ENCODE measurements around the gene DNAH9.
"Not testable (repeated sequence)": the region's sequence is repeated elsewhere in the genome, so short reads cannot be mapped to it uniquely, and the experiment has no call there.

Gene DNAH9

DNA sequence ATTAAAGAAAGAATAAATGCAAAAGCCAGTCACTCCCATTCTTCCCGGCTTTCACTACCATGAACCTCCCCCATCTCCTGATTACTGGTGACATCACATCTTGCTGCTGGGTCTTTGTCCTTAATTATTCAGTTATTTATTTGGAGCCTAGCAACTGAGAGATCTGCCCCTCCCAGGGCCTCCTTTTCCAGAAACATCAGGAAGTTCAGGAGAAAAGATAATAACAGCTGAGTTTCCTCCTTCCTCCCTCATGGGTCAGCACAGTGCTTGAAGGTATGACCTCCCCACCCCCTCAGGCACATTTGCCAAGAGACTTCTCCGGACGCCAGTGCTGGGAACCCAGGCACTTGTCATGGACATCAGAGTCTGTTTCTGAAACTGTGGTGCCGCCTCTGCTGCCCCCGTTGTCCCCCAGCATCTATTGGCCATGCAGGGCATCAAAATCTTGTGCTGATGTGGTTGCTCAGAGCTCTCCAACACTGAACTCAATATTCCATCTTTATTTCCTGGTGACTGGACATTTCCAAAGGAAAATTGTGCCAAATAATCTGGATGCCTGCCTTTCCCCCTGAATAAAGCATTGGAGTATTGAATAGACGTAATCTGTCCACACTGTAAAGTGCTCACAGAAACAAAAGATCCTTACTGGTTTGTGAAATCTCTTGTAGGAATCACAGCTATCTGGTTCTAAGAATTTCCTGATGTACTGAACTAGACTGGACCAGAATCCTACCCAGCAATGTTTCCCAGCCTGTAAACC lies 327.2 kb downstream of the DNAH9 start:
- Mint-ChIP-seq H3K4me3 (no peak overlapping the region), H3K9me3 (no peaks in the 10 kb centered on the region)

DNA sequence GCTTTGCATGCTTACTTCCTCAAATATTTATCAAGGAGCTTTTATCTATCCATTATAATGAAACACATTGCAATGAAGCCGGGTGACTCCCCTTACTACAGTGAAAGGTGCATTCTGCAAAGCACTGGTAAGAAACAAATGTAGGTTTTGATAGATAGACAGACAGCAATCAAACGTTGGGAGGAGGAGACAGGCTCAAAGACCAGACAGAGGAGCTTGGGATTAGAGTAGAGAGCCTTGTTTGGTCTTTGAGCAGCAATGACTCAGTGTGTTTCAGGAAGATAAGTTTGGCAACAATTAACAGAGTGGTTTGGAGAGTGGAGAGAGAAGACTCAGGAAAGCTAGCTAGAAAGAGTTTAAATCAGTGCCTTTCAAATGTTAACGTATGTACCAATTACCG lies 330.2 kb downstream of the DNAH9 start:
- Mint-ChIP-seq H3K4me3 (no peak overlapping the region), H3K27me3 (peaks cover 11% of the 10 kb centered on the region), H3K9me3 (no peaks in the 10 kb centered on the region), H3K27ac (no peak overlapping the region), H3K36me3 (ENCODE audit: low read depth) (no peaks in the 10 kb centered on the region), H3K4me1 (ENCODE audit: low read depth) (no peaks in the 10 kb centered on the region)
- DNase-seq = no peak

More for the DNA sequence above, 327.2 kb downstream of the DNAH9 start:
- H3K27me3 Mint-ChIP-seq = peaks cover 11% of the 10 kb centered on the region
- no peaks in the 10 kb centered on the region for H3K4me1 Mint-ChIP-seq (ENCODE audit: low read depth)
- DNase-seq = no peak
- no peaks in the 10 kb centered on the region for H3K36me3 Mint-ChIP-seq (ENCODE audit: low read depth)
- no peak overlapping the region for H3K27ac Mint-ChIP-seq

DNA sequence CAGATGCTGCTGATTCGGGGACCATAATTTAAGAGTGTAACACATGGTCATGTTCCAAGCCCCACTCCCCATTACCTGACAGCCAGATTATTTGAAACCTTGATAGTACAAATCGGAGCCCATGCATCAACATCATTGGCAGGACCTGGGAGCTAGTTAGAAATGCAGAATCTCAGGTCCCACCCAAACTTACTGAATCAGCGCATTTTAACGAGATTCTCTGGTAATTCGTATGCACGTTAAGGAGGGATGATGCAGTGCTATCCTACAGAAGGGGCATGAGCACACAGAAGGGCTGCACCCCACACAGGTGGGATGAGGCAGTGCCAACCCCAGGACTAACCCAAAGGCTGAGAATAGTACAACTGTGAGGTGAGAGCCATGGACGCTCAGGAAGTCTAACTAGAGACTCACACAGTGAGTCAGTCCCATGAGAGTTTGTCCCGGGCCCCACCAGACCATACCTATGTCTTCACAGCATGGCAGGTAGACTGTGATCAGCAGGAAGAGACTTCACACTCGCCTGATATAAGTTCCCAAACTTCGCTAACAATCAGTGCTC lies 334.1 kb downstream of the DNAH9 start:
- no peaks in the 10 kb centered on the region for H3K36me3 Mint-ChIP-seq (ENCODE audit: low read depth)
- no peak for DNase-seq
- H3K9me3 Mint-ChIP-seq = no peaks in the 10 kb centered on the region
- H3K27me3 Mint-ChIP-seq = peaks cover 2% of the 10 kb centered on the region
- no peaks in the 10 kb centered on the region for H3K4me1 Mint-ChIP-seq (ENCODE audit: low read depth)
- no peak overlapping the region for H3K27ac Mint-ChIP-seq
- no peak overlapping the region for H3K4me3 Mint-ChIP-seq

DNA sequence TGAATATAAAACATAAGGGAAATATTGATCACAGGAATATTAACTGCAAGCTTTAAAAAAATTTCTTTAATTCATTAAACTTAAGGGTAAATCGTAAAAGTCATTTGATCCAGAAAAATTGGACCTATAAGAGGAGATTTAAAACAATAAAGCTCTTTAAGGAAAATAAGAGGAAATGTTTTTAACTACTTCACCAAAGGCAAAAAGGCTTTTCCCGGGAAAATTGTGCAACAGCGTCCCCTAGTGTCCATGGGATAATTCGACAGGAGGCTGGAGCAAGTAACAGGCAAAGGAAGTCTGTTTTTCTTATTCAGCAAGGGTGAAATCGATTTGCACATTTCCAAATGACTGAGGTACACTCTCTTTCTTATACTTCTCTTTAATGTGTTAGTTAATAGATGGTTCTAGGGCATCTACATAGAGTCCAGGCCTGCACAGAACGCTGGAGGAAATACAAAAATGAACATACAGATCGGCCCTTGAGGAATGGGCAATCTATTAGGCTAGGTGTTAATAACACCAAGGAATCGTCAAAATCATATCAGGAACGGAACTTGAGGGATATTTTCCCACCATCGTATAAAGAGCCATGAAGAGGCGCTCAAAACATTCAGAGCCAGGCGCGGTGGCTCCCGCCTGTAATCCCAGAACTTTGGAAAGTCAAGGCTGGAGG lies 337.6 kb downstream of the DNAH9 start:
- Mint-ChIP-seq H3K27me3 (no peaks in the 10 kb centered on the region), H3K27ac (no peak overlapping the region), H3K9me3 (no peaks in the 10 kb centered on the region), H3K4me3 (no peak overlapping the region), H3K36me3 (ENCODE audit: low read depth) (no peaks in the 10 kb centered on the region), H3K4me1 (ENCODE audit: low read depth) (no peaks in the 10 kb centered on the region)
- DNase-seq = no peak

DNA sequence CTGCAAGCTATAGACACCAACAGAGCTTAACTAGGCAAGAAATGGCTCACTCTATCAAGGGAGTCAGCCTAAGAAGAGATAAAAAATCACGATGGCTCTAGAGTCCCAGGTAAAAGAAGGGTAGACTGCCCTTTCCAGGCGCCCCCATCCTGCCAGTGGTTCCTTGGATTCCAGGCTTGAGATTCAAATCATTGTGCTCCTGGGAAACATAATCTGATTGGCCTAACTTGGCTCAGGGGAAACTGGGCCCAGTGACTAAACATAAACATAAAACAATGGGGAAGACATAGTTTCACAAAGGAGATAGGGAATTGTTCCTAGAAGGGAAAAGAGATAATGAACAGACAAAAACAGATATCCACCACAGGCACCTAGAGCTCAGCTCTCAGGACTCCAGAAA lies 342.6 kb downstream of the DNAH9 start:
- no peaks in the 10 kb centered on the region for H3K36me3 Mint-ChIP-seq (ENCODE audit: low read depth)
- no peaks in the 10 kb centered on the region for H3K9me3 Mint-ChIP-seq
- H3K4me1 Mint-ChIP-seq (ENCODE audit: low read depth) = no peaks in the 10 kb centered on the region
- H3K4me3 Mint-ChIP-seq = no peak overlapping the region
- H3K27me3 Mint-ChIP-seq = no peaks in the 10 kb centered on the region
- no peak overlapping the region for H3K27ac Mint-ChIP-seq
- DNase-seq = no peak

DNA sequence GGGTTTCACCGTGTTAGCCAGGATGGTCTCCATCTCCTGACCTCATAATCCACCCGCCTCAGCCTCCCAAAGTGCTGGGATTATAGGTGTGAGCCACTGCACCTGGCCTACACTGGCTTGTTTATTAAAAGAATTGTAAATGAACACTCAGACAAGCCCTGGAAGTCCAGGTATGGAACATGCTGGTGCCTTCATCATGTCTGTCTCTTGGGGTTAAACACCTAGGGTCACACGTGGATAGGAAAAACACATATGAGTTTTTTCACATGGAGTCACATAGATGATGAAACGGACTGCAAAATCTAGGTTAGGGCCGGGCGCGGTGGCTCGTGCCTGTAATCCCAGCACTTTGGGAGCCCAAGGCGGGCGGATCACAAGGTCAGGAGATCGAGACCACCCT lies 344.8 kb downstream of the DNAH9 start:
- not testable (repeated sequence) for H3K36me3 Mint-ChIP-seq (ENCODE audit: low read depth); H3K9me3 Mint-ChIP-seq; H3K27ac Mint-ChIP-seq; DNase-seq; H3K4me3 Mint-ChIP-seq; H3K4me1 Mint-ChIP-seq (ENCODE audit: low read depth); H3K27me3 Mint-ChIP-seq

DNA sequence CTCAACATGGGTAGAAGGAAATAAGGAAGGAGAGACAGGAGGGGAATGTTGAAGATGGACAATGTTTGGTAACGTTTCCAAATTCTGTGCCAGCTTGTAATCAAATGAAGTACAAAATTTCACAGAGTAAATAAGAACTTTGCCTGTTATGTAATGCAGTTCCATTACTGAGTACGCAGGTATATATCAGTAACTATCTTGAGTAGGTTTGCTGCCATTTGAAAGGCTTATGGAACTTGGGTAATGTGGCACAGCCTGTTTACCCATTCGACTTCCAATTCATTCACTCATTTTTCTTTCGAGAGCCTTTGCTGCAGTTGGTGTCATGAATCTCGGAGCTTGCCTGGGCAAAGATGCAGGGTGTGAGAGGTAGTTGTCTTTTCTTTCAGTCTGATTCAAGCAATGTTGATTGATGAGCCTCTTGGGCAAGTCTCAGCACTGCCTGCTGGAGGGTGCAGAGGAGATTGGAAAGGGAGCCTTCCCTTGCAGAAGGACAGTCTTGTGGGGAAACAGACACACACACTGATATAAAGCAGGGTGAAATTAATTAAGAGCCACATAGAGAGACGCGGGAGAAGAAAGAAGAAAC lies 345.6 kb downstream of the DNAH9 start:
- Mint-ChIP-seq H3K4me3 (no peak overlapping the region), H3K27ac (no peak overlapping the region), H3K4me1 (ENCODE audit: low read depth) (no peaks in the 10 kb centered on the region), H3K36me3 (ENCODE audit: low read depth) (no peaks in the 10 kb centered on the region), H3K9me3 (no peaks in the 10 kb centered on the region), H3K27me3 (no peaks in the 10 kb centered on the region)
- no peak for DNase-seq

DNA sequence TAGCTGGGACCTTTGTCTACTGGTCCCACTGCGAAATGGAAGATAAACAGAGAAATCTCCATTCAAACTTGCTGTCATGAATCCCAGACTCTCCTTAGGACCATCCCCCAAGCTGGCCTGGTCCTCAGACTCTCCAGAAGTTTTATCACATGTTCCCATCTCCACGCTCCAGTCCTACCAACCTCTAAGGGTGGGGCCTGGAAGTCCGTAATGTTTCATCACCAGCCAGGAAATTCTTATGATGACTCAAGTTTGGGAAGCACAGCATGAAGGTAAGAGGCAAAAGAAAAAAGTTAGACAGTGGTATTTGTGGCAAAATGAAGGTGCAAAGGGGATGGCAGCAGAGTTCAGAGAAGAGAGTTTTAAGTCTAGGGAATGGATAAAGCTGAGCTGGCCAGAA lies 346.3 kb downstream of the DNAH9 start:
- Mint-ChIP-seq H3K27me3 (no peaks in the 10 kb centered on the region), H3K4me1 (ENCODE audit: low read depth) (no peaks in the 10 kb centered on the region), H3K9me3 (no peaks in the 10 kb centered on the region), H3K27ac (no peak overlapping the region), H3K36me3 (ENCODE audit: low read depth) (no peaks in the 10 kb centered on the region), H3K4me3 (no peak overlapping the region)
- no peak for DNase-seq

DNA sequence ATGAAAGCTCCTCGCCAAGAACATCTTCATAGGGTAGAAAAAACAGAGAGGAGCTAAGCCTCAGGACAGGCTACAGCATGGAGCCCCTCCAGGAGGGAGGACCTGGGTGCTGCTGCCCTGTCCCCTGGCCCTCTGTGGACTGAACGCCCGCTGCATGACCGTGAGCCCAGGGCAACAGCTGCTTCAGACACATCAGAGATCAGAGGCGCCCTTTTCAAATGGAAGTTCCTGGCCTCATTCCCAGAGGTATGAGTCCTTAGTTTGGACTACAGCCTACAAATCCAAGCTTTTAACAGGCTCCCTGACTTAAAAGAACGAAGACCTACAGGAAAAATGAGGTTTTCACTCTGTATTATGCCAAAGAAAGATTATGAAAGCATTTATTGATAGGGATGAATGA lies 350.5 kb downstream of the DNAH9 start:
- DNase-seq = no peak
- Mint-ChIP-seq H3K36me3 (ENCODE audit: low read depth) (peaks cover 16% of the 10 kb centered on the region), H3K27ac (no peak overlapping the region), H3K4me3 (no peak overlapping the region), H3K4me1 (ENCODE audit: low read depth) (no peaks in the 10 kb centered on the region), H3K27me3 (no peaks in the 10 kb centered on the region), H3K9me3 (peaks cover 3% of the 10 kb centered on the region)

DNA sequence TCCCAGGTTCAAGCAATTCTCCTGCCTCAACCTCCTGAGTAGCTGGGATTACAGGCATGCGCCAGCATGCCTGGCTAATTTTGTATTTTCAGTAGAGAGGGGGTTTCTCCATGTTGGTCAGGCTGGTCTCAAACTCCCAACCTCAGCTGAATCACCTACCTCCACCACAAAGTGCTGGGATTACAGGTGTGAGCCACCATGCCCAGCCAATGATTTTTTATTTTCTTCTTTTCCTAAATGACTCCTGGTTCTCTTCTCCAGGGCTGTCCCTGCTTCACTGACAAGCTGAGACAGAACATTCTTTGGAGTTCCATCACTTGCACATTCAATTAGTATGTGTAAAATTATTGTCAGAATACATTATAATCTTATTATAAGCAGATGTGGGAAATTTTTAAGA lies 351.3 kb downstream of the DNAH9 start:
- peaks cover 20% of the 10 kb centered on the region for H3K36me3 Mint-ChIP-seq (ENCODE audit: low read depth)
- not testable (repeated sequence) for H3K4me1 Mint-ChIP-seq (ENCODE audit: low read depth); H3K4me3 Mint-ChIP-seq; DNase-seq; H3K27ac Mint-ChIP-seq; H3K27me3 Mint-ChIP-seq; H3K9me3 Mint-ChIP-seq

DNA sequence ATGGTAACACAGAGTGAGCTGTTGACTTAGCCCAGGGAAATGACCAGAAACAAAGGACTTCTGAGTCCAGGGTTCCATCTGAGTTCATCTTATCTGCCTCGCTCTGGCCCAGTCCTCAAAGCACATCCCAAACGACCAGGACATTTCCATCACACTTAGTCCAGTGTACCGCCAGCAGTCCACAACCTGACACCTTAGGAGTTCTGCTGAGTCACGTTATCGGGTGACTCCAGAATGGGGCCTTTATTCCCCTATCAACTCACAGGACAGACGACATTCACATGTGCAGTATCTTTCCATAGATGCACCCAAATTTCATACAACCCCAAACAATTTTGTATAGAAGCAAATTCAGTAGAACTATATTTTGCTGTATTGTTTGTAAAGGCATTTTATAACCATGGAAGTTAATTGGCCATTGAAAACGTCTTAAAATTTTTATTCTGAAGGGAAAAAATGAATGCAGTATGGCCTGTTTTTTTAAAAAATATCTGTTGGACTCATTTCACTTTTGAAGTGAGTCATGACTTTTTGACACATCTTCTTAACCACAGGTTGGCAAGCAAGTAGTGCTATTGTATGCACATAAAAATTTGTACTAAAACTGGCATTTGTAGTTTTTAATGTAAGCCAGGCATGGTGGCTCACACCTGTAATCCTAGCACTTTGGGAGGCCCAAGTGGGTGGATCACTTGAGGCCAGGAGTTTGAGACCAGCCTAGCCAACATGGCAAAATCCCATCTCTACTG lies 352.7 kb downstream of the DNAH9 start:
- no peak overlapping the region for H3K27ac Mint-ChIP-seq
- H3K36me3 Mint-ChIP-seq (ENCODE audit: low read depth) = peaks cover 31% of the 10 kb centered on the region
- no peaks in the 10 kb centered on the region for H3K27me3 Mint-ChIP-seq
- no peak overlapping the region for H3K4me3 Mint-ChIP-seq
- DNase-seq = no peak
- H3K9me3 Mint-ChIP-seq = peaks cover 17% of the 10 kb centered on the region
- no peaks in the 10 kb centered on the region for H3K4me1 Mint-ChIP-seq (ENCODE audit: low read depth)

DNA sequence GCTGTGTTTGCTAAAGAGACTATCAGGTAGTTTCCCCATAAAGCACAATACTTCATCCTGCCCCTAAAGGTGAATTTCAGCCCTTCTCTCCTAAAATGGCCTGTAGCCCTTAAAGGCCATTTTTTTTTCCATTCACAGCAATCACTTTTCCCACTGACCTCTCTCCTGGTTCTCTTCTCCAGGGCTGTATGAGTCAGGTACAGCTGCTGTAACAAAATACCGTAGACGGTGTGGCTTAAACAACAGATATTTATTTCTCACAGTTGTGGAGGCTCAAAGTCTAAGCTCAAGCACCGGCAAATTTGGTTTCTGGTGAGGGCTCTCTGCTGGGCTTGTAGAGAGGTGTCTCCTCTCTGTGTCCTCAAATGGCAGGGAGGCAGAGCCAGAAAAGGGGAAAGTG lies 354.3 kb downstream of the DNAH9 start:
- Mint-ChIP-seq H3K27ac (no peak overlapping the region), H3K4me3 (no peak overlapping the region), H3K4me1 (ENCODE audit: low read depth) (no peaks in the 10 kb centered on the region), H3K36me3 (ENCODE audit: low read depth) (peaks cover 41% of the 10 kb centered on the region), H3K9me3 (peaks cover 23% of the 10 kb centered on the region), H3K27me3 (no peaks in the 10 kb centered on the region)
- DNase-seq = no peak

DNA sequence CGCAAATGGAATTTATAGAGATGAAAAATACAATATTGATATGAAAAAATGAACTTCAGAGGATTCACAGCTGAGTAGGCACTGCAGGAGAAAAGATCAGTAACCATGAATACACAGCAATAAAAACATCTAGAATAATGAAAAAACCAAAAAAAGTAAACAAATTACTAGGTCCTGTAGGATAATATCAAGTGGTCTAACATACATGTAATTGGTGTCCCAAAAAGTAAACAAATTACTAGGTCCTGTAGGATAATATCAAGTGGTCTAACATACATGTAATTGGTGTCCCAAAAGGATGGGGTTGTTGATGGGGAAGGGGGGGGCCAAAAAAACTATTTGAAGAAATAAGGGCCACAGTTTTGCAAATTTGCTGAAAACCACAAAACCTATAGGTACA lies 355.7 kb downstream of the DNAH9 start:
- H3K4me3 Mint-ChIP-seq = no peak overlapping the region
- no peak overlapping the region for H3K27ac Mint-ChIP-seq
- peaks cover 36% of the 10 kb centered on the region for H3K9me3 Mint-ChIP-seq
- no peaks in the 10 kb centered on the region for H3K4me1 Mint-ChIP-seq (ENCODE audit: low read depth)
- no peak for DNase-seq
- peaks cover 52% of the 10 kb centered on the region for H3K36me3 Mint-ChIP-seq (ENCODE audit: low read depth)
- no peaks in the 10 kb centered on the region for H3K27me3 Mint-ChIP-seq

DNA sequence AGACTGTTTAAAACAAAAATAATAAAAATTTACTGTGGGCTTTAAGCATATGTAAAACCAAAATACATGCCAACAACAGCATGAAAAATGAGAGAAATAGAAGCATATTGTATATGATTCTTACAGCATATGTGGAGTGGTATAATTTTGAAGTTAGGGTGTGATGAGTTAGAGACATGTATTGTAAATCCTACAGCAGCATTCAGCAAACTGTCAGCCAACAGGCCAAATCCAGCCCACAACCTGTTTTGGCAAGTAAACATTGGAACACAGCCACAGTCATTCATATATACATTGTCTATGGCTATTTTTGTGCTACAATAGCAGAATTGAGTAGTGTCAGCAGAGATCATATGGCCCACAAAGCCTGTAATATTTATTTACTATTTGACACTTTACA lies 356.7 kb downstream of the DNAH9 start:
- Mint-ChIP-seq H3K27me3 (no peaks in the 10 kb centered on the region), H3K27ac (no peak overlapping the region), H3K4me1 (ENCODE audit: low read depth) (no peaks in the 10 kb centered on the region), H3K36me3 (ENCODE audit: low read depth) (peaks cover 55% of the 10 kb centered on the region), H3K4me3 (no peak overlapping the region), H3K9me3 (peaks cover 39% of the 10 kb centered on the region)
- DNase-seq = no peak
